Measurements from ENCODE around the gene NTRK1. TPM values are rescaled to one million over a fixed set of nuclear protein-coding genes. Genes with fewer than 3 reads are reported as not detected.

The NTRK1 gene
- polyA plus RNA-seq, 1 experiment = not detected

GRCh38 chr1:156894001-156894400 is 33.3 kb downstream of the NTRK1 start:
- DNase-seq (ENCODE audit: low read depth, low spot score) = no peak
- Histone ChIP-seq H3K4me3 (ENCODE audit: low read depth, low read length) (peak overlapping the region; percentile 65), H3K9me3 (ENCODE audit: control insufficient read depth, insufficient read depth, low read length) (no peaks in the 10 kb centered on the region; the same call in 1 of the 2 replicates), H3K27ac (ENCODE audit: low read depth, low read length) (peak overlapping the region; percentile 47), H3K27me3 (ENCODE audit: control insufficient read depth, insufficient read depth, low read length) (peaks cover under 1% of the 10 kb centered on the region)
- CTCF ChIA-PET = interaction anchor here (1.1 to 6.7 kb wide), 4 partner anchors 8 to 168 kb away, joined by 3 to 108 read pairs (median 33); partner anchors contain the start of gene LRRC71
- POLR2A ChIA-PET = no interaction called here
- TF ChIP-seq, protein P1, sequence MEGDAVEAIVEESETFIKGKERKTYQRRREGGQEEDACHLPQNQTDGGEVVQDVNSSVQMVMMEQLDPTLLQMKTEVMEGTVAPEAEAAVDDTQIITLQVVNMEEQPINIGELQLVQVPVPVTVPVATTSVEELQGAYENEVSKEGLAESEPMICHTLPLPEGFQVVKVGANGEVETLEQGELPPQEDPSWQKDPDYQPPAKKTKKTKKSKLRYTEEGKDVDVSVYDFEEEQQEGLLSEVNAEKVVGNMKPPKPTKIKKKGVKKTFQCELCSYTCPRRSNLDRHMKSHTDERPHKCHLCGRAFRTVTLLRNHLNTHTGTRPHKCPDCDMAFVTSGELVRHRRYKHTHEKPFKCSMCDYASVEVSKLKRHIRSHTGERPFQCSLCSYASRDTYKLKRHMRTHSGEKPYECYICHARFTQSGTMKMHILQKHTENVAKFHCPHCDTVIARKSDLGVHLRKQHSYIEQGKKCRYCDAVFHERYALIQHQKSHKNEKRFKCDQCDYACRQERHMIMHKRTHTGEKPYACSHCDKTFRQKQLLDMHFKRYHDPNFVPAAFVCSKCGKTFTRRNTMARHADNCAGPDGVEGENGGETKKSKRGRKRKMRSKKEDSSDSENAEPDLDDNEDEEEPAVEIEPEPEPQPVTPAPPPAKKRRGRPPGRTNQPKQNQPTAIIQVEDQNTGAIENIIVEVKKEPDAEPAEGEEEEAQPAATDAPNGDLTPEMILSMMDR (IDR thresholded peaks at IDR 0.05; ENCODE audit: low read depth, low read length) = no peak

- Histone ChIP-seq H3K27ac (ENCODE audit: low read depth, low read length) (peak overlapping the region; percentile 77), H3K9me3 (ENCODE audit: control insufficient read depth, insufficient read depth, low read length) (no peaks in the 10 kb centered on the region; the same call in 1 of the 2 replicates), H3K27me3 (ENCODE audit: control insufficient read depth, insufficient read depth, low read length) (no peaks in the 10 kb centered on the region), H3K4me3 (ENCODE audit: low read depth, low read length) (peak overlapping the region; percentile 65)
- TF ChIP-seq, protein P1 (IDR thresholded peaks at IDR 0.05; ENCODE audit: low read depth, low read length) = no peak
- no peak for DNase-seq (ENCODE audit: low read depth, low spot score)
- CTCF ChIA-PET = interaction anchor here (0.9 to 6.7 kb wide), 8 partner anchors 9 to 206 kb away, joined by 3 to 108 read pairs (median 4); partner anchors contain the start of gene LRRC71
- POLR2A ChIA-PET = no interaction called here
These were observed 34.2 kb downstream of the NTRK1 start for GRCh38 chr1:156894711-156895454.

GRCh38 chr1:156895455-156895812 is 34.8 kb downstream of the NTRK1 start:
- DNase-seq (ENCODE audit: low read depth, low spot score) = no peak
- H3K9me3 ChIP-seq (ENCODE audit: control insufficient read depth, insufficient read depth, low read length) = no peaks in the 10 kb centered on the region; the same call in 1 of the 2 replicates
- H3K4me3 ChIP-seq (ENCODE audit: low read depth, low read length) = no peak overlapping the region
- ChIA-PET POLR2A (no interaction called here), CTCF (interaction anchor here (1.0 to 6.7 kb wide), 5 partner anchors 26 to 206 kb away, joined by 4 to 62 read pairs (median 6); partner anchors contain the start of gene LRRC71)
- TF ChIP-seq, protein P1 (IDR thresholded peaks at IDR 0.05; ENCODE audit: low read depth, low read length) = no peak
- peak overlapping the region; percentile 77 for H3K27ac ChIP-seq (ENCODE audit: low read depth, low read length)
- no peaks in the 10 kb centered on the region for H3K27me3 ChIP-seq (ENCODE audit: control insufficient read depth, insufficient read depth, low read length)

GRCh38 chr1:156895927-156896326 is 35.3 kb downstream of the NTRK1 start:
- TF ChIP-seq, protein P1 (IDR thresholded peaks at IDR 0.05; ENCODE audit: low read depth, low read length) = no peak
- Histone ChIP-seq H3K27ac (ENCODE audit: low read depth, low read length) (peak overlapping the region; percentile 94), H3K4me3 (ENCODE audit: low read depth, low read length) (no peak overlapping the region), H3K9me3 (ENCODE audit: control insufficient read depth, insufficient read depth, low read length) (no peaks in the 10 kb centered on the region; the same call in 1 of the 2 replicates), H3K27me3 (ENCODE audit: control insufficient read depth, insufficient read depth, low read length) (no peaks in the 10 kb centered on the region)
- CTCF ChIA-PET = interaction anchor here (0.6 to 1.5 kb wide), 5 partner anchors 24 to 207 kb away, joined by 4 to 7 read pairs (median 4); partner anchors contain the start of gene LRRC71
- DNase-seq (ENCODE audit: low read depth, low spot score) = no peak
- POLR2A ChIA-PET = no interaction called here
